Endothelial cell (in vitro differentiated cells): ENCODE measurements around the gene EP400. TPM values are rescaled to one million over a fixed set of nuclear protein-coding genes. Genes with fewer than 3 reads are reported as not detected.
A peak's percentile ranks its signal among the peaks of the same experiment; 100 is the strongest.

Experiments
- DNase-seq: peaks from one replicate; pipeline ENCODE4 v3.0.0; 2021; ENCODE audit warnings: low spot score
- H3K27ac Mint-ChIP-seq: one replicate; pipeline ENCODE4 v1.8.0; 2021; ENCODE audit warnings: mixed read lengths, inconsistent platforms; ENCODE audit not compliant: unreplicated experiment
- H3K27me3 Mint-ChIP-seq: one replicate; pipeline ENCODE4 v1.8.0; 2021; ENCODE audit warnings: mild to moderate bottlenecking, moderate library complexity, mixed read lengths, inconsistent platforms; ENCODE audit not compliant: unreplicated experiment
- H3K36me3 Mint-ChIP-seq: one replicate; pipeline ENCODE4 v1.8.0; 2021; ENCODE audit warnings: mild to moderate bottlenecking, low read depth, mixed read lengths, inconsistent platforms; ENCODE audit not compliant: unreplicated experiment
- H3K4me1 Mint-ChIP-seq: one replicate; pipeline ENCODE4 v1.8.0; 2021; ENCODE audit warnings: mild to moderate bottlenecking, mixed read lengths, inconsistent platforms; ENCODE audit not compliant: unreplicated experiment
- H3K4me3 Mint-ChIP-seq: one replicate; pipeline ENCODE4 v1.8.0; 2021; ENCODE audit warnings: mild to moderate bottlenecking, mixed read lengths, inconsistent platforms; ENCODE audit not compliant: unreplicated experiment
- H3K9me3 Mint-ChIP-seq: one replicate; pipeline ENCODE4 v1.8.0; 2021; ENCODE audit warnings: mixed read lengths, inconsistent platforms; ENCODE audit not compliant: unreplicated experiment
- CTCF ChIP-seq: fragments of 200-600 bp; sonication (generic); IDR thresholded peaks from one replicate; pipeline ENCODE4 v1.5.0; 2021; ENCODE audit warnings: antibody characterized with exemption; ENCODE audit not compliant: unreplicated experiment
- total RNA-seq: library from RNA; stranded (reverse); fragmentation: NEBNext Ultra II Directional; extraction: Animal tissue kit (Norgen Biotek cat#: 25700); gene quantifications from one replicate; pipeline ENCODE4 v1.2.1, GENCODE V29; 2021; ENCODE audit not compliant: unreplicated experiment

The EP400 gene
- total RNA-seq, 1 donor from 2014 or later, result 66.2 TPM

GRCh38 chr12:131928080-131928710, 21.5 kb upstream of the EP400 start:
- H3K4me1 Mint-ChIP-seq, result peaks cover 5% of the 10 kb centered on the region
- H3K27ac Mint-ChIP-seq, result peak overlapping the region; percentile 27
- H3K36me3 Mint-ChIP-seq, result peaks cover 14% of the 10 kb centered on the region
- no peaks in the 10 kb centered on the region for H3K9me3 Mint-ChIP-seq
- H3K27me3 Mint-ChIP-seq, result peaks cover 7% of the 10 kb centered on the region
- H3K4me3 Mint-ChIP-seq, result peak overlapping the region; percentile 92
- TF ChIP-seq CTCF, result no peak
- no peak for DNase-seq

GRCh38 chr12:131928711-131929580, 20.8 kb upstream of the EP400 start, which contains the start of gene PUS1:
Gene PUS1 (plus strand): TSS chr12:131929276. CDS start chr12:131929723, 447 bp downstream.
- Mint-ChIP-seq H3K9me3 (no peaks in the 10 kb centered on the region), H3K27ac (peak within 1 kb of the TSS; percentile 27), H3K4me1 (peaks cover 5% of the 10 kb centered on the region), H3K4me3 (peak within 1 kb of the TSS; percentile 95), H3K36me3 (peaks cover 21% of the 10 kb centered on the region), H3K27me3 (peaks cover 7% of the 10 kb centered on the region)
- TF ChIP-seq CTCF, result no peak
- DNase-seq, result peak; percentile 93

- Mint-ChIP-seq H3K36me3 (peaks cover 22% of the 10 kb centered on the region), H3K27ac (peak overlapping the region; percentile 18), H3K9me3 (no peaks in the 10 kb centered on the region), H3K4me3 (peak overlapping the region; percentile 95), H3K27me3 (peaks cover 7% of the 10 kb centered on the region), H3K4me1 (peaks cover 5% of the 10 kb centered on the region)
- TF ChIP-seq CTCF, result no peak
- peak; percentile 41 for DNase-seq
These were observed 19.9 kb upstream of the EP400 start for GRCh38 chr12:131929581-131930456.

- peaks cover 5% of the 10 kb centered on the region for H3K4me1 Mint-ChIP-seq
- DNase-seq, result no peak
- H3K27ac Mint-ChIP-seq, result no peak overlapping the region
- H3K27me3 Mint-ChIP-seq, result peaks cover 6% of the 10 kb centered on the region
- H3K9me3 Mint-ChIP-seq, result no peaks in the 10 kb centered on the region
- TF ChIP-seq CTCF, result no peak
- H3K4me3 Mint-ChIP-seq, result peak overlapping the region; percentile 89
- peaks cover 22% of the 10 kb centered on the region for H3K36me3 Mint-ChIP-seq
These were observed 19.2 kb upstream of the EP400 start for GRCh38 chr12:131930510-131930909.
